AG04450 (cell line): Measurements from ENCODE around the gene CEP57. TPM values are rescaled to one million over a fixed set of nuclear protein-coding genes. Genes with fewer than 3 reads are reported as not detected.

Experiments used
- CTCF ChIA-PET: fragments of 300-600, 350-600 bp; formaldehyde crosslinking; extraction: SDS; loops from one replicate; lab custom pipeline; 2022; ENCODE audit warnings: antibody characterized with exemption, inconsistent platforms; lab: Charles Lee
- POLR2A ChIA-PET: fragments of 350-600 bp; formaldehyde crosslinking; extraction: SDS; loops from one replicate; lab custom pipeline; 2021; ENCODE audit warnings: antibody characterized with exemption, inconsistent platforms; lab: Yijun Ruan, JAX
- DNase-seq: peaks from one replicate; pipeline ENCODE4 v3.0.0-alpha.2; 2011; ENCODE audit warnings: low read depth, low spot score
- H3K27ac ChIP-seq: one replicate; pipeline ENCODE4 v1.5.1; 2012; ENCODE audit warnings: low read depth, low read length, control low read depth
- H3K27me3 ChIP-seq: one replicate; pipeline ENCODE4 v1.6.0; 2012; ENCODE audit warnings: low read length; ENCODE audit not compliant: control insufficient read depth, insufficient read depth
- H3K4me3 ChIP-seq: 2 replicates; pipeline ENCODE4 v1.5.1; 2011; ENCODE audit warnings: mild to moderate bottlenecking, low read depth, low read length, control low read depth
- H3K9me3 ChIP-seq: 2 replicates; pipeline ENCODE4 v1.5.1; 2012; ENCODE audit warnings: low read length; ENCODE audit not compliant: control insufficient read depth, insufficient read depth
- CTCF ChIP-seq: IDR thresholded peaks from 2 replicates; pipeline ENCODE4 v1.5.1; 2011; ENCODE audit warnings: low read depth, low read length, control low read depth, inconsistent platforms
- polyA plus RNA-seq: library from polyadenylated mRNA; depleted of rRNA; stranded (reverse); fragments of >200 nt; gene quantifications from 2 replicates; pipeline ENCODE4 v1.2.3, GENCODE V29; 2011

Gene CEP57
- polyA plus RNA-seq, 1 experiment: 49.2 TPM

GRCh38 chr11:95762534-95762933 lies 27.8 kb upstream of the CEP57 start:
- Histone ChIP-seq H3K27me3 (peaks cover 1% of the 10 kb centered on the region), H3K9me3 (no peaks in the 10 kb centered on the region), H3K27ac (no peak overlapping the region), H3K4me3 (no peak overlapping the region)
- ChIA-PET CTCF (interaction anchor here (1.9 to 14.4 kb wide), 4 partner anchors 57 to 696 kb away, joined by 8 to 284 read pairs (median 28); partner anchors contain the start of gene SRSF8), POLR2A (no interaction called here)
- DNase-seq: no peak
- no peak for TF ChIP-seq CTCF

GRCh38 chr11:95764267-95764898 lies 25.9 kb upstream of the CEP57 start:
- POLR2A ChIA-PET: no interaction called here
- CTCF ChIA-PET: interaction anchor here (0.6 to 14.4 kb wide), 34 partner anchors 9 to 1141 kb away, joined by 3 to 284 read pairs (median 4); partner anchors contain the start of genes CWC15, KDM4D and SRSF8

GRCh38 chr11:95766701-95767100 lies 23.6 kb upstream of the CEP57 start:
- CTCF ChIA-PET: interaction anchor here (0.6 to 14.4 kb wide), 3 partner anchors 61 to 955 kb away, joined by 3 to 284 read pairs (median 9); no protein-coding TSS in a partner anchor
- POLR2A ChIA-PET: interaction anchor here (0.7 kb wide), 1 partner anchor 74 kb away, joined by 3 read pairs; no protein-coding TSS in a partner anchor
- no peak for DNase-seq
- H3K27ac ChIP-seq: no peak overlapping the region
- H3K9me3 ChIP-seq: no peaks in the 10 kb centered on the region
- H3K4me3 ChIP-seq: no peak overlapping the region
- no peak for TF ChIP-seq CTCF
- no peaks in the 10 kb centered on the region for H3K27me3 ChIP-seq

More at GRCh38 chr11:95764267-95764898, 25.9 kb upstream of the CEP57 start:
- TF ChIP-seq CTCF: peak; percentile 63
- Histone ChIP-seq H3K27me3 (no peaks in the 10 kb centered on the region), H3K9me3 (no peaks in the 10 kb centered on the region), H3K27ac (no peak overlapping the region), H3K4me3 (no peak overlapping the region)
- peak; percentile 38 for DNase-seq

GRCh38 chr11:95767498-95767897 lies 22.8 kb upstream of the CEP57 start:
- TF ChIP-seq CTCF: no peak
- Histone ChIP-seq H3K9me3 (no peaks in the 10 kb centered on the region), H3K27me3 (no peaks in the 10 kb centered on the region), H3K4me3 (no peak overlapping the region), H3K27ac (no peak overlapping the region)
- CTCF ChIA-PET: interaction anchor here (1.1 to 14.4 kb wide), 8 partner anchors 9 to 700 kb away, joined by 3 to 284 read pairs (median 8); partner anchors contain the start of gene MAML2
- DNase-seq: no peak
- POLR2A ChIA-PET: no interaction called here

GRCh38 chr11:95768521-95768920 lies 21.8 kb upstream of the CEP57 start:
- Histone ChIP-seq H3K4me3 (no peak overlapping the region), H3K27ac (no peak overlapping the region), H3K27me3 (no peaks in the 10 kb centered on the region), H3K9me3 (no peaks in the 10 kb centered on the region)
- ChIA-PET CTCF (interaction anchor here (1.3 to 14.4 kb wide), 6 partner anchors 63 to 701 kb away, joined by 3 to 284 read pairs (median 8); partner anchors contain the start of gene MAML2), POLR2A (no interaction called here)
- no peak for DNase-seq
- no peak for TF ChIP-seq CTCF
